GM12864 (cell line): ENCODE measurements around the gene TUBGCP3.

Source experiments
- DNase-seq: peaks from one replicate; pipeline ENCODE4 v3.0.0-alpha.2; 2011; ENCODE audit warnings: low read depth
- H3K4me3 ChIP-seq: 2 replicates; pipeline ENCODE4 v1.5.1; 2011; ENCODE audit warnings: mild to moderate bottlenecking, low read depth, low read length, control low read depth
- TF ChIP-seq, protein P1 (sequence below): IDR thresholded peaks from 2 replicates; pipeline ENCODE4 v1.5.1; 2011; ENCODE audit warnings: low read depth, mild to moderate bottlenecking, moderate library complexity, low read length, control low read depth, inconsistent platforms; ENCODE audit errors: missing control alignments

TUBGCP3 gene

DNA sequence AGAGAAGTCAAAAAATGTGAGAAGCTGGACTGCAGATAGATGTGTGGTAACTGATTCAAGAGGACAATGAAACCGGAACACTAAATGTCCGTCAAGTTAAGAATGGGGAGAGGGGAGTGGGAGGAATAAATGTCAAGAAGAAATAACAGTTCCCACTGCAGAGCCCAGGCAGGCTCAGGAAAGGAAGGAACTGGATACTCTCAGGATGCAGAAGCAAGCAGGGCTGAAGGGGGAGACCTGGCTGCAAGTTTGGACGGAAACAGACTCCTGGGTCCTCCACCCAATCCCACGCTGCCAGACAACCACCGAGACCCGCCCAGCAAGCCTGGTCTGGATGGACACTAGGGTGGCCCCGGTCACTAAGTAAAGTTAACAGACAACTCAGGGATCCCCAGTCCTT, 18.1 kb downstream of the TUBGCP3 start:
- TF ChIP-seq, protein P1, sequence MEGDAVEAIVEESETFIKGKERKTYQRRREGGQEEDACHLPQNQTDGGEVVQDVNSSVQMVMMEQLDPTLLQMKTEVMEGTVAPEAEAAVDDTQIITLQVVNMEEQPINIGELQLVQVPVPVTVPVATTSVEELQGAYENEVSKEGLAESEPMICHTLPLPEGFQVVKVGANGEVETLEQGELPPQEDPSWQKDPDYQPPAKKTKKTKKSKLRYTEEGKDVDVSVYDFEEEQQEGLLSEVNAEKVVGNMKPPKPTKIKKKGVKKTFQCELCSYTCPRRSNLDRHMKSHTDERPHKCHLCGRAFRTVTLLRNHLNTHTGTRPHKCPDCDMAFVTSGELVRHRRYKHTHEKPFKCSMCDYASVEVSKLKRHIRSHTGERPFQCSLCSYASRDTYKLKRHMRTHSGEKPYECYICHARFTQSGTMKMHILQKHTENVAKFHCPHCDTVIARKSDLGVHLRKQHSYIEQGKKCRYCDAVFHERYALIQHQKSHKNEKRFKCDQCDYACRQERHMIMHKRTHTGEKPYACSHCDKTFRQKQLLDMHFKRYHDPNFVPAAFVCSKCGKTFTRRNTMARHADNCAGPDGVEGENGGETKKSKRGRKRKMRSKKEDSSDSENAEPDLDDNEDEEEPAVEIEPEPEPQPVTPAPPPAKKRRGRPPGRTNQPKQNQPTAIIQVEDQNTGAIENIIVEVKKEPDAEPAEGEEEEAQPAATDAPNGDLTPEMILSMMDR, result no peak
- DNase-seq, result no peak
- no peak overlapping the region for H3K4me3 ChIP-seq

DNA sequence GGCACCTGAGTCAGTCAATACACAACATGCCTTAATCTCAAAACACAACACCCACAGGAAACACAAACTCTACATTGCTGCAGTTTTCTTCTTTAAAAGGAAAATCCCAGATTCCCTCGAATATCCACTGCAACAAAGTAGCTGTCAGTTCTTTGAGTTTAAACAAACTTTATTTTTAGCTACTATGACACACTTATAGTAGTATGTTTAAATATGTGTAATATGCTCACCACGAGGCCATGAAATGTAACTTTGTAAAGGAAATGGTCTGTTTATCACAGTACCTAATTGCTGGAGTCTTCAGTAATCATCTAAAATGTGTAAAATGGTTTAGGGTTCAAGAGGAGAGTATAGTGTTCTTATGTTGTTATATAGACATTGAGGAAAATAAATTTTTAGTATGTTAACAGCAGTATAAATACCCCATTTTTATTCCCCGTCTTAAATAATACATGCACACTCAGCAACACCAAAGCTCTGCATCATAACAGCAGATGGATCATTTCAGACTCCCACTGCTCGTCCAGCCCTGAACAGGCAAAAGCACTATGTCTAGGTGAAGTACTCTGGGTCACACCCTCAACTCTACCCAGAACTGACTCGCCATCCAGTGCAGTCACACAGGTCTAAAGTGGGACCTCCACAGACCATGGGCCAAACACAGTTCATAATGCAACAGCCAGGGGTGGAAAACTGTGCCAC, 20.6 kb downstream of the TUBGCP3 start:
- H3K4me3 ChIP-seq, result no peak overlapping the region
- DNase-seq, result no peak
- TF ChIP-seq, protein P1, result no peak

DNA sequence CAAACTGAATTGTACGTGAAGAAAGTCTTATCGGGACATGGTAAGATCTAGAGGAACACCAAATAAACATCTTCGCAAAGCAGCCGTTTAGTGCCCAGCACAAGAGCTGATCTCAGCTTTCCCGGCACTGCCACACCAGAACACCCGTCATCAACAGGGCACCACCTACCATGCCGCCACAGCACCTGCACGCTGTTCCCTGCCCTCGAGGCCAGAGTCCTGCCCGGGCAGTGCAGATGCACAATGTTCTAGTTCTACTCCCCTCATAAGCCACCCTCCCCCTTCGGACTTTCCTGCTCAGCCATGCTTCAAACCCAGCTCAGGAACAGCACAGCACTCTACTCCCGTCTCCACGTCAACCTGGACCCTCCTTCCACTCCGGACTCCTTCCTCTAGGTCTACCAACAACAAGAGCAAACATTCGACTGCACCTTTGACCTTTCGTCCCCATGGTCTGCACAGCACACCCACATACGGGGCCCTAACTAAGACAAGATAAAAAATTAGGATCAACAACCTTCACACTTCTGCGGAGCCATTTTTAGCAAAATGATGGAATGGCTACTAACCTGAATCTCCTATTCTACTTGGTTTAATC, 25.1 kb downstream of the TUBGCP3 start:
- TF ChIP-seq, protein P1, result no peak
- DNase-seq, result no peak
- H3K4me3 ChIP-seq, result no peak overlapping the region

DNA sequence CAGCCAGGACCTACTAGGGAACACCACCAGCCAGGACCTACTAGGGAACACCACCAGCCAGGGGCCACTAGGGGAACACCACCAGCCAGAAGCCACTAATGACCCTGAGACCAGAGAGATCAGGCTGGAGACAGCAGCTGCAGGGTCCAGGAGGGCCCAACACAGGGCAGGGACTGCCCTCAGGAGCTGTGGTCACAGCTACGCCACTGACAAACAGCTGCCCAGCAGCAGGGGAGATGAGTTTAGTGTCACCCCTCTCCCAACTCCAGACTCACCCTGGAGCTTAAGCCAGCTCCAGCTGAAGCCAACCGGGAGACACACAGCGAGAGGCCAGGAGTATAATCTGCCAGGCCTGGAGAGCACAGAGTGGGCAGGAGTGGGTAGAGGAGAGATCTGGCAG, 25.7 kb downstream of the TUBGCP3 start:
- TF ChIP-seq, protein P1, result no peak
- no peak for DNase-seq
- H3K4me3 ChIP-seq, result no peak overlapping the region

DNA sequence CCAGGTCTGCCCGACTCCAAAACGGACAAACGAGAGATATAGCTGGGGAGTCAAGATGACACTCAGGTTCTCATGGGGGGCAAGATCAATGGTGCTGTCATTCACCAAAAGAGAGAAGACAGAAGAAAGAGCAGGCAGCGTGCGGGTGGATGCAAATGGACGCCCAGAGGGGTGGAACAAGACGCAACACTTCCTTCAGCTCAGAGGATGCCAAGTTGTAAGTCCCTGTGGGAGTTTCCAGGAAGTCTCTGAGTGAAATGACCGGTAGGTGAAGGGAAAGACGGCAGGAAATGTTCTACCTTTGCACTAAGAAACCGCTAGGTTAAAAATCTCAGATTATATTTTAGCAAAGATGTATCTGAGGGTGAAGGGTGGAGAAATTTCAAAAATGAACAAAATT, 26.5 kb downstream of the TUBGCP3 start:
- TF ChIP-seq, protein P1, result no peak
- DNase-seq, result no peak
- no peak overlapping the region for H3K4me3 ChIP-seq

DNA sequence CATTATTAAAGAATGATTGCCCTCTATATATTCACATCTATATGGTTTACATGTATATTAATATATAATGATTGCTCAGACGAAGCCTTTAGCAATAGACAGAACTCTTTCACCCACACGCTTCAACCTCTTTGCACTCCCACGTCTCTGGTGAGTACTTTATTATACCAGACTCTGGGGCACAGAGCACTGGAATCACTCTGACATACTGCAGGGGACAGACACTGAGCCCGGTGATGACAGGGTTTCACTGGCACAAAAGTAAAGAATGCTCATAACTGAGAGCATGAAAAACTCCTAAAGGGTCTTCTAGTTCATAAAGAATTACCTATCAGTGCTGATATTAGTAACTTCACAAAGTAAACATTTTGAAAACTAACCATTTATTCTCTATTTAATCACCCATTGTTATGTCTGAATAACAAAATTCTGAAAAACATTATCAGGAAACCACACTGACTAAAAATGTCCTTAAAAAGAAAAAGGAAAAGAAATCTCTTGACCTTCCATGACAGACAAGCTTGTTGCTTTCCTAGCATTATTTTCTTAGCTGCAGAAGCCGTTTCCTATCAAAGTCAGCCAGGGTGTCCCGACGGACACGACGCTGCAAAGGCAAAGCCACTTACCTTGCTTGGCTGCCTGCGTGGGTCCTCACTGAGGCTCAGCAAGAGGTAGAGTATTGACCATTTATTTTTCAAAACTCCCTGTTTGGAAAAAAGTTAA, 29.1 kb downstream of the TUBGCP3 start:
- H3K4me3 ChIP-seq, result no peak overlapping the region
- no peak for DNase-seq
- TF ChIP-seq, protein P1, result no peak
